PC-3 (cell line): Measurements from ENCODE around the gene ACER1. TPM values are rescaled to one million over a fixed set of nuclear protein-coding genes. Genes with fewer than 3 reads are reported as not detected.
A peak's percentile ranks its signal among the peaks of the same experiment; 100 is the strongest.

Experiments
- ATAC-seq: fragments of 200-7000 bp; cut with Tn5 transposase; 2 replicates; pipeline ENCODE4 v1.9.1; 2020; ENCODE audit warnings: mild to moderate bottlenecking, moderate library complexity
- BruUV-seq: library from RNA; stranded (reverse); fragments of 400-500 nt; replicated peaks from 2 replicates; lab custom pipeline; 2021; lab: Mats Ljungman, UMichigan
- CTCF ChIA-PET: fragments of 300-600 bp; sonication (Branson Sonifier 250); formaldehyde crosslinking; loops from one replicate; lab custom pipeline; 2022; ENCODE audit warnings: antibody characterized with exemption; lab: Charles Lee
- POLR2A ChIA-PET: fragments of 300-600 bp; sonication (Branson Sonifier 250); formaldehyde crosslinking; loops from one replicate; lab custom pipeline; 2022; ENCODE audit warnings: antibody characterized with exemption; ENCODE audit not compliant: unreplicated experiment; lab: Charles Lee
- DNase-seq: peaks from one replicate; pipeline ENCODE4 v3.0.0-alpha.2; 2015
- H2AFZ ChIP-seq: fragments of 300-600 bp; sonication (generic); 2 replicates; pipeline ENCODE4 v1.6.0; 2016; ENCODE audit warnings: antibody characterized with exemption, low read length
- H3F3A ChIP-seq: fragments of 300-600 bp; sonication (generic); one replicate; pipeline ENCODE4 v1.6.0; 2017; ENCODE audit warnings: antibody characterized with exemption, low read length, control low read depth, mild to moderate bottlenecking; ENCODE audit not compliant: unreplicated experiment
- H3K27ac ChIP-seq: fragments of 300-600 bp; sonication (generic); 2 replicates; pipeline ENCODE4 v1.5.1; 2016; ENCODE audit warnings: mild to moderate bottlenecking, low read length
- H3K27me3 ChIP-seq: fragments of 300-600 bp; sonication (generic); 2 replicates; pipeline ENCODE4 v1.6.1; 2016; ENCODE audit warnings: low read length, mixed read lengths
- H3K36me3 ChIP-seq: fragments of 300-600 bp; sonication (generic); 2 replicates; pipeline ENCODE4 v1.6.1; 2016; ENCODE audit warnings: low read depth, mixed run types, low read length, mixed read lengths
- H3K4me1 ChIP-seq: fragments of 300-600 bp; sonication (generic); 2 replicates; pipeline ENCODE4 v1.5.1; 2016; ENCODE audit warnings: low read length; ENCODE audit not compliant: insufficient read depth
- H3K4me2 ChIP-seq: fragments of 300-600 bp; sonication (generic); 2 replicates; pipeline ENCODE4 v1.6.0; 2016; ENCODE audit warnings: low read length
- H3K4me3 ChIP-seq: fragments of 300-600 bp; sonication (generic); 2 replicates; pipeline ENCODE4 v1.5.1; 2016; ENCODE audit warnings: mild to moderate bottlenecking, low read length, mixed read lengths
- H3K79me2 ChIP-seq: fragments of 300-600 bp; sonication (generic); 2 replicates; pipeline ENCODE4 v1.6.1; 2017; ENCODE audit warnings: low read length, mixed read lengths
- H3K9ac ChIP-seq: fragments of 300-600 bp; sonication (generic); 2 replicates; pipeline ENCODE4 v1.6.0; 2016; ENCODE audit warnings: mild to moderate bottlenecking, low read length
- H3K9me2 ChIP-seq: fragments of 300-600 bp; sonication (generic); replicated peaks from 2 replicates; pipeline ENCODE4 v1.6.1; 2016; ENCODE audit warnings: mixed run types, low read length, mixed read lengths
- H3K9me3 ChIP-seq: fragments of 300-600 bp; sonication (generic); 2 replicates; pipeline ENCODE4 v1.6.1; 2016; ENCODE audit warnings: low read length, mixed read lengths
- H4K20me1 ChIP-seq: fragments of 300-600 bp; sonication (generic); 2 replicates; pipeline ENCODE4 v1.6.1; 2016; ENCODE audit warnings: low read length, mixed read lengths
- EZH2 ChIP-seq: fragments of 300-600 bp; sonication (generic); IDR thresholded peaks from one replicate; pipeline ENCODE4 v1.6.1; 2017; ENCODE audit warnings: antibody characterized with exemption, mild to moderate bottlenecking, low read length; ENCODE audit not compliant: unreplicated experiment
- EZH2phosphoT487 ChIP-seq: fragments of 300-600 bp; sonication (generic); IDR thresholded peaks from 2 replicates; pipeline ENCODE4 v1.6.1; 2018; ENCODE audit warnings: mild to moderate bottlenecking, antibody characterized with exemption, low read length, borderline replicate concordance
- intact Hi-C: fragments of 100-400 bp; cut with micrococcal nuclease; formaldehyde crosslinking; loops from 2 replicates; pipeline ENCODE4 v1.9.0; 2023
- total RNA-seq: library from RNA; depleted of rRNA; stranded (reverse); fragments of >200 nt; gene quantifications from 2 replicates; pipeline ENCODE4 v1.2.3, GENCODE V29; 2014
- TF ChIP-seq, protein P1 (sequence below): fragments of 300-600 bp; sonication (generic); conservative IDR thresholded peaks from 2 replicates; pipeline ENCODE4 v1.5.1; 2017; ENCODE audit warnings: antibody characterized with exemption, low read depth, mild to moderate bottlenecking, low read length

The ACER1 gene
- total RNA-seq, 1 experiment from 2014 or later = not detected

DNA sequence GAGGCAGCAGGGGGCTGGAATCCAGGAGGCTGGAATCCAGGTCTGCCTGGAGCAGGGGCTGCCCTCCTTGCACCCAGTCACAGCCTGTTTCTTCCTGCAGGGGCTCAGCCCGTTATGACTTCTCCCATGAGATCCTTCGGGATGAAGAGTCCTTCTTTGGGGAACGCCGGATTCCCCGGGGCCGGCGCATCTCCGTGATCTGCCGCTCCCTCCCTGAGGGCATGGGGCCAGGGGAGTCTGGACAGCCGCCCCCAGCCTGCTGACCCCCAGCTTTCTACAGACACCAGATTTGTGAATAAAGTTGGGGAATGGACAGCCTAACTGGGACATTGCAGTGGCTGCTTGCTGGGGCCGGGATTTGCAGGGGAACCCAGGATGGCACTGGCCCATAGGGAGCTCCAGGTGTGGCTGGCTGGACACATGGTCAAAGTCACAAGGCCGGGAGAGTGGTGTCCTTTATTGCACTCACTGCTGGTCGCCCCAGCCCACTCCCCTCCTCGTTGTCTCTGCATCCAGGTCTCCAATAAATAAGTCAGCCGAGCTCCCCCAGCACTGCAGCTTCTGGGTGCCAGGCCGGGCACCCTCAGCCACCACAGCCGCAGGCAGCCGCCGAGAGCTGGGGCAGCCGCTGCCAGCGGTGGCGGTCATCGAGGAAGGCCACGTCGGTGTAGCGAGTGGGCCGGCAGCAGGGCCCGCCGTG lies 41.4 kb upstream of the ACER1 start:
- H3K27me3 ChIP-seq = no peaks in the 10 kb centered on the region
- DNase-seq (no peak), ATAC-seq (no peak)
- intact Hi-C loops = no loop called here
- H3K79me2 ChIP-seq = no peaks in the 10 kb centered on the region
- peaks cover 9% of the 10 kb centered on the region for H3K4me1 ChIP-seq
- no peaks in the 10 kb centered on the region for H4K20me1 ChIP-seq
- H3K9me2 ChIP-seq = no peaks in the 10 kb centered on the region
- H3F3A ChIP-seq = no peaks in the 10 kb centered on the region
- H3K27ac ChIP-seq = no peak overlapping the region
- POLR2A ChIA-PET = no interaction called here
- peaks cover 8% of the 10 kb centered on the region for H3K36me3 ChIP-seq
- TF ChIP-seq, protein P1, sequence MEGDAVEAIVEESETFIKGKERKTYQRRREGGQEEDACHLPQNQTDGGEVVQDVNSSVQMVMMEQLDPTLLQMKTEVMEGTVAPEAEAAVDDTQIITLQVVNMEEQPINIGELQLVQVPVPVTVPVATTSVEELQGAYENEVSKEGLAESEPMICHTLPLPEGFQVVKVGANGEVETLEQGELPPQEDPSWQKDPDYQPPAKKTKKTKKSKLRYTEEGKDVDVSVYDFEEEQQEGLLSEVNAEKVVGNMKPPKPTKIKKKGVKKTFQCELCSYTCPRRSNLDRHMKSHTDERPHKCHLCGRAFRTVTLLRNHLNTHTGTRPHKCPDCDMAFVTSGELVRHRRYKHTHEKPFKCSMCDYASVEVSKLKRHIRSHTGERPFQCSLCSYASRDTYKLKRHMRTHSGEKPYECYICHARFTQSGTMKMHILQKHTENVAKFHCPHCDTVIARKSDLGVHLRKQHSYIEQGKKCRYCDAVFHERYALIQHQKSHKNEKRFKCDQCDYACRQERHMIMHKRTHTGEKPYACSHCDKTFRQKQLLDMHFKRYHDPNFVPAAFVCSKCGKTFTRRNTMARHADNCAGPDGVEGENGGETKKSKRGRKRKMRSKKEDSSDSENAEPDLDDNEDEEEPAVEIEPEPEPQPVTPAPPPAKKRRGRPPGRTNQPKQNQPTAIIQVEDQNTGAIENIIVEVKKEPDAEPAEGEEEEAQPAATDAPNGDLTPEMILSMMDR = no peak
- TF ChIP-seq EZH2 (no peak), EZH2phosphoT487 (no peak)
- no peak overlapping the region for H3K4me2 ChIP-seq
- BruUV-seq = no TSS peak
- H3K9me3 ChIP-seq = no peaks in the 10 kb centered on the region
- H3K4me3 ChIP-seq = no peak overlapping the region
- H2AFZ ChIP-seq = no peak overlapping the region
- H3K9ac ChIP-seq = no peak overlapping the region
- CTCF ChIA-PET = no interaction called here

DNA sequence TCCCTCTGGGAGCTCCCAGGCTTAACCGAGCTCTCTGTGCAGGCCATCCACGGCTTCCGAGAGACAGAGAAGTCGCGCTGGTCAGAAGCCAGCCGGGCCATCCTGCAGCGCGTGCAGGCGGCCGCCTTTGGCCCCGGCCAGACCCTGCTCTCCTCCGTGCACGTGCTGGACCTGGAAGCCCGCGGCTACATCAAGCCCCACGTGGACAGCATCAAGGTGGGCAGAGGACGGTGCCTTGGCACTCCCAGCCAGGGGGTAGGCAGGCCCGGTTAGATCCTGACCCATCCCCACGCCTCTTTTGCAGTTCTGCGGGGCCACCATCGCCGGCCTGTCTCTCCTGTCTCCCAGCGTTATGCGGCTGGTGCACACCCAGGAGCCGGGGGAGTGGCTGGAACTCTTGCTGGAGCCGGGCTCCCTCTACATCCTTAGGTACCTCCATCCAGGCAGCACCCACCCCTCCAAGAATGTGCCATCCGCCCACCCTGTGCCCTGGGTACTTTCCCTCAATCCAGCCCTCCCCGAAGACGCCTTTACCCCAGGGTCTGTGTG lies 40.8 kb upstream of the ACER1 start:
- DNase-seq (no peak), ATAC-seq (no peak)
- no peak for TF ChIP-seq EZH2phosphoT487
- TF ChIP-seq, protein P1 = no peak
- TF ChIP-seq EZH2 = no peak
- H3K4me1 ChIP-seq = peaks cover 9% of the 10 kb centered on the region
- intact Hi-C loops = no loop called here
- peaks cover 3% of the 10 kb centered on the region; the same call in 1 of the 2 replicates for H3K36me3 ChIP-seq
- H3K79me2 ChIP-seq = no peaks in the 10 kb centered on the region
- BruUV-seq = TSS peak; percentile 30
- no peaks in the 10 kb centered on the region for H3K27me3 ChIP-seq
- no peaks in the 10 kb centered on the region for H3K9me3 ChIP-seq
- no peaks in the 10 kb centered on the region for H3K9me2 ChIP-seq
- ChIA-PET CTCF (no interaction called here), POLR2A (no interaction called here)
- no peaks in the 10 kb centered on the region for H3F3A ChIP-seq
- no peak overlapping the region for H3K27ac ChIP-seq
- no peak overlapping the region for H3K4me3 ChIP-seq
- H4K20me1 ChIP-seq = no peaks in the 10 kb centered on the region
- peak overlapping the region; percentile 83 for H3K4me2 ChIP-seq
- no peak overlapping the region for H3K9ac ChIP-seq
- no peak overlapping the region for H2AFZ ChIP-seq

DNA sequence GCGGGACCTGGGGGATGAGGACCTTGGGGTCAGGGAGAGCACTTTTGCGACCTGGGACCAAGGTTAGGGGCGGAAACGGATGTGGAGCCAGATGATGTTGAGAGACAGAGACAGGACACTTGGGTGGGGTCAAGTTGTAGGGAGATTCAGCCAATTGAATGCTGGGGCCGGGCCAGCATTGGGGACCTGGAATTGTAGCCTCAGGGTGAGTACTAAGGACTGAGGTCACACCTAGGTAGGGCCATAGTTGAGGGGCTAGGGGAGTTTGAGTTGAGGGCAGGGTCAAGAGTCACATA lies 40.3 kb upstream of the ACER1 start:
- no TSS peak for BruUV-seq
- DNase-seq (no peak), ATAC-seq (no peak)
- Histone ChIP-seq H3K9ac (peak overlapping the region; percentile 22; the same call in 1 of the 2 replicates), H3K9me2 (no peaks in the 10 kb centered on the region), H2AFZ (peak overlapping the region; percentile 77), H3K9me3 (no peaks in the 10 kb centered on the region), H3K27ac (no peak overlapping the region), H3K4me2 (peak overlapping the region; percentile 83), H3K4me1 (peaks cover 9% of the 10 kb centered on the region), H3K4me3 (peak overlapping the region; percentile 65), H3K27me3 (no peaks in the 10 kb centered on the region), H3F3A (no peaks in the 10 kb centered on the region), H3K36me3 (peaks cover 5% of the 10 kb centered on the region; the same call in 1 of the 2 replicates), H4K20me1 (no peaks in the 10 kb centered on the region), H3K79me2 (no peaks in the 10 kb centered on the region)
- POLR2A ChIA-PET = no interaction called here
- intact Hi-C loops = loop anchor here (2.0 kb wide), 1 partner anchor 87 kb away; no protein-coding TSS in a partner anchor
- TF ChIP-seq EZH2 = no peak
- TF ChIP-seq EZH2phosphoT487 = no peak
- TF ChIP-seq, protein P1 = no peak
- CTCF ChIA-PET = no interaction called here
